H1 (cell line): ENCODE data around the gene ANP32B. TPM values are rescaled to one million over a fixed set of nuclear protein-coding genes. Genes with fewer than 3 reads are reported as not detected.

Experiments
- CTCF ChIA-PET: fragments of 300-600 bp; sonication (Branson Sonifier 250); formaldehyde crosslinking; loops from one replicate; lab custom pipeline; 2021; ENCODE audit not compliant: partially characterized antibody; lab: Charles Lee
- POLR2A ChIA-PET: fragments of 300-600 bp; sonication (Branson Sonifier 250); formaldehyde crosslinking; loops from one replicate; lab custom pipeline; 2021; ENCODE audit warnings: inconsistent platforms; ENCODE audit not compliant: partially characterized antibody; lab: Charles Lee
- DNase-seq, 2 experiments: peaks; one replicate each; pipeline versions ENCODE4 v3.0.0 to v3.0.0-alpha.2; 2010 to 2022; ENCODE audit warnings: low spot score in 2 of 2, low read depth in 1 of 2, mixed read lengths in 1 of 2
- FAIRE-seq: peaks from 2 replicates; lab custom pipeline; 2011; peaks lifted over from hg19 to GRCh38; lab: Jason Lieb, UNC
- H2AFZ ChIP-seq: 2 replicates; pipeline ENCODE4 v1.8.1; 2012; ENCODE audit warnings: low read length, inconsistent platforms
- H2AK5ac ChIP-seq: 2 replicates; pipeline ENCODE4 v1.6.1; 2013; ENCODE audit warnings: low read depth, low read length
- H2BK120ac ChIP-seq: replicated peaks from 2 replicates; pipeline ENCODE3; 2013; ENCODE audit warnings: low read depth, low read length, inconsistent platforms
- H2BK12ac ChIP-seq: 2 replicates; pipeline ENCODE4 v1.6.1; 2013; ENCODE audit warnings: low read depth, low read length
- H2BK15ac ChIP-seq: 2 replicates; pipeline ENCODE4 v1.6.1; 2013; ENCODE audit warnings: low read length
- H2BK20ac ChIP-seq: 2 replicates; pipeline ENCODE4 v1.6.1; 2013; ENCODE audit warnings: low read length
- H2BK5ac ChIP-seq: 2 replicates; pipeline ENCODE4 v1.6.1; 2013; ENCODE audit warnings: low read depth, low read length
- H3K14ac ChIP-seq: 2 replicates; pipeline ENCODE4 v1.6.1; 2013; ENCODE audit warnings: inconsistent platforms; ENCODE audit not compliant: insufficient read length
- H3K18ac ChIP-seq: 2 replicates; pipeline ENCODE4 v1.6.1; 2013; ENCODE audit warnings: low read length; ENCODE audit errors: extremely low read depth
- H3K23ac ChIP-seq: 2 replicates; pipeline ENCODE4 v1.6.1; 2013; ENCODE audit warnings: inconsistent platforms; ENCODE audit not compliant: insufficient read length
- H3K23me2 ChIP-seq: 2 replicates; pipeline ENCODE4 v1.6.1; 2013; ENCODE audit warnings: low read depth, low read length
- H3K27ac ChIP-seq: 2 replicates; pipeline ENCODE4 v1.6.1; 2011; ENCODE audit warnings: low read depth, low read length, inconsistent platforms
- H3K27me3 ChIP-seq, 4 experiments: replicated peaks in 1 of 4; 1 replicate in 1 of 4; 2 replicates in 3 of 4; pipeline versions ENCODE4 v1.6.1 to v1.8.1; 2011 to 2013; ENCODE audit warnings: low read length in 3 of 4, mild to moderate bottlenecking in 3 of 4, inconsistent platforms in 2 of 4, mixed read lengths in 2 of 4, moderate library complexity in 1 of 4; ENCODE audit not compliant: control insufficient read depth in 3 of 4, insufficient read depth in 3 of 4; ENCODE audit errors: extremely low read depth in 1 of 4
- H3K36me3 ChIP-seq, 4 experiments: 2 replicates each; pipeline versions ENCODE4 v1.6.1 to v1.8.1; 2011 to 2013; ENCODE audit warnings: mild to moderate bottlenecking in 4 of 4, low read length in 3 of 4, moderate library complexity in 2 of 4, control low read depth in 1 of 4, inconsistent platforms in 1 of 4; ENCODE audit not compliant: insufficient read depth in 4 of 4, control insufficient read depth in 2 of 4
- H3K4ac ChIP-seq: replicated peaks from 2 replicates; pipeline ENCODE3; 2013; ENCODE audit warnings: low read length, low read depth, mixed read lengths, inconsistent platforms; ENCODE audit not compliant: insufficient read length
- H3K4me1 ChIP-seq, 4 experiments: replicated peaks in 1 of 4; 1 replicate in 1 of 4; 2 replicates in 3 of 4; pipeline versions ENCODE4 v1.6.1 to v1.8.1; 2011 to 2013; ENCODE audit warnings: low read length in 3 of 4, inconsistent platforms in 2 of 4, mixed read lengths in 1 of 4; ENCODE audit not compliant: insufficient read depth in 4 of 4, control insufficient read depth in 3 of 4
- H3K4me2 ChIP-seq, 2 experiments: 2 replicates each; pipeline versions ENCODE4 v1.6.1 to v1.8.1; 2011 to 2013; ENCODE audit warnings: low read depth in 2 of 2, low read length in 2 of 2, control low read depth in 1 of 2, inconsistent platforms in 1 of 2, mild to moderate bottlenecking in 1 of 2; ENCODE audit not compliant: insufficient read depth in 1 of 2
- H3K4me3 ChIP-seq, 4 experiments: fragments of 200-600, 300-600 bp in 1 of 4; sonication (generic), shearing (Covaris generic), sonication (Bioruptor Twin) in 1 of 4; 2 replicates each; pipeline versions ENCODE4 v1.5.1 to v1.8.1; 2011 to 2016; ENCODE audit warnings: low read length in 4 of 4, low read depth in 3 of 4, control low read depth in 2 of 4, inconsistent platforms in 2 of 4, mild to moderate bottlenecking in 2 of 4, mixed read lengths in 1 of 4, moderate library complexity in 1 of 4; ENCODE audit not compliant: insufficient read depth in 2 of 4; ENCODE audit errors: extremely low read depth in 1 of 4
- H3K56ac ChIP-seq: replicated peaks from 2 replicates; pipeline ENCODE3; 2013; ENCODE audit warnings: low read depth, mild to moderate bottlenecking, mixed read lengths, low read length, inconsistent platforms; ENCODE audit not compliant: insufficient read length
- H3K79me1 ChIP-seq: 2 replicates; pipeline ENCODE4 v1.6.1; 2013; ENCODE audit warnings: low read depth, low read length, control low read depth
- H3K79me2 ChIP-seq, 2 experiments: 2 replicates each; pipeline versions ENCODE4 v1.6.1 to v1.8.1; 2012 to 2013; ENCODE audit warnings: low read length in 2 of 2, mild to moderate bottlenecking in 2 of 2, inconsistent platforms in 1 of 2; ENCODE audit not compliant: insufficient read depth in 2 of 2, control insufficient read depth in 1 of 2
- H3K9ac ChIP-seq, 4 experiments: replicated peaks in 1 of 4; 1 replicate in 1 of 4; 2 replicates in 3 of 4; pipeline versions ENCODE4 v1.6.1 to v1.8.1; 2011 to 2013; ENCODE audit warnings: low read depth in 3 of 4, low read length in 3 of 4, control low read depth in 2 of 4, mild to moderate bottlenecking in 2 of 4, moderate library complexity in 2 of 4, inconsistent platforms in 1 of 4; ENCODE audit errors: extremely low read depth in 1 of 4
- H3K9me3 ChIP-seq, 2 experiments: 2 replicates each; pipeline versions ENCODE4 v1.6.1 to v1.8.1; 2012 to 2013; ENCODE audit warnings: mild to moderate bottlenecking in 2 of 2, moderate library complexity in 2 of 2, control low read depth in 1 of 2, inconsistent platforms in 1 of 2, low read depth in 1 of 2, low read length in 1 of 2, mixed read lengths in 1 of 2; ENCODE audit not compliant: insufficient read depth in 2 of 2
- H4K20me1 ChIP-seq, 2 experiments: replicated peaks in 1 of 2; 2 replicates each; pipeline versions ENCODE3 to v1.8.1; 2011 to 2013; ENCODE audit warnings: inconsistent platforms in 2 of 2, low read length in 2 of 2, mild to moderate bottlenecking in 1 of 2; ENCODE audit not compliant: insufficient read depth in 2 of 2, control insufficient read depth in 1 of 2
- H4K5ac ChIP-seq: 2 replicates; pipeline ENCODE4 v1.6.1; 2013; ENCODE audit warnings: low read length, low read depth, mixed read lengths, inconsistent platforms; ENCODE audit not compliant: insufficient read length
- H4K8ac ChIP-seq: 2 replicates; pipeline ENCODE4 v1.8.0; 2013; ENCODE audit warnings: mild to moderate bottlenecking, moderate library complexity, low read length, inconsistent platforms; ENCODE audit not compliant: insufficient read depth; ENCODE audit errors: extremely low read depth
- H4K91ac ChIP-seq: replicated peaks from 2 replicates; pipeline ENCODE3; 2013; ENCODE audit warnings: low read length, mixed read lengths, inconsistent platforms; ENCODE audit not compliant: insufficient read length
- ASH2L ChIP-seq: fragments of 200-600, 300-600 bp; sonication (generic); IDR thresholded peaks from one replicate; pipeline ENCODE4 v1.7.1; 2017; ENCODE audit warnings: low read length
- EP300 ChIP-seq, 2 experiments: IDR thresholded peaks; 1 replicate in 1 of 2; 2 replicates in 1 of 2; pipeline ENCODE4 v1.6.1; 2011 to 2012; ENCODE audit warnings: low read depth in 2 of 2, low read length in 2 of 2, mild to moderate bottlenecking in 2 of 2, borderline replicate concordance in 1 of 2, inconsistent platforms in 1 of 2, moderate library complexity in 1 of 2
- GTF2F1 ChIP-seq: IDR thresholded peaks from 2 replicates; pipeline ENCODE4 v1.6.1; 2012; ENCODE audit warnings: low read depth, low read length, improper control_type of control experiment, borderline replicate concordance
- PHF8 ChIP-seq: fragments of 200-600 bp; sonication (generic); conservative IDR thresholded peaks from 2 replicates; pipeline ENCODE4 v1.7.1; 2012; ENCODE audit warnings: low read depth, mild to moderate bottlenecking, inconsistent platforms, low read length, moderate library complexity
- RAD21 ChIP-seq, 2 experiments: IDR thresholded peaks in 1 of 2; conservative IDR thresholded peaks in 1 of 2; 2 replicates each; pipeline ENCODE4 v1.6.1; 2011; ENCODE audit warnings: low read depth in 2 of 2, low read length in 2 of 2, improper control_type of control experiment in 1 of 2, inconsistent platforms in 1 of 2, mild to moderate bottlenecking in 1 of 2, moderate library complexity in 1 of 2
- SP2 ChIP-seq: IDR thresholded peaks from 2 replicates; pipeline ENCODE4 v1.6.1; 2012; ENCODE audit warnings: mild to moderate bottlenecking, low read length, inconsistent platforms
- TBP ChIP-seq: IDR thresholded peaks from 2 replicates; pipeline ENCODE4 v1.6.1; 2011; ENCODE audit warnings: low read depth, low read length, improper control_type of control experiment
- WGBS, 2 experiments: shearing (Covaris generic) in 1 of 2; methylation state at CpG; one replicate each; pipeline versions ENCODE4 v1.1.6 to v1.1.7; 2013 to 2015; ENCODE audit warnings: low lambda C conversion rate in 2 of 2, mixed read lengths in 2 of 2, inconsistent platforms in 1 of 2, low coverage in 1 of 2, missing lambda C conversion rate in 1 of 2; ENCODE audit not compliant: insufficient replicate concordance in 2 of 2, insufficient coverage in 1 of 2, insufficient read length in 1 of 2; ENCODE audit errors: extremely low coverage in 1 of 2, missing lambda C conversion rate in 1 of 2; 5-methylcytosine and 5-hydroxymethylcytosine counted together
- polyA plus RNA-seq, 7 experiments: library from polyadenylated mRNA; depleted of rRNA in 3 of 7; stranded (reverse) in 5 of 7; unstranded in 2 of 7; fragments of >200 nt in 5 of 7; fragments of 200-250 nt in 2 of 7; gene quantifications; 1 replicate in 5 of 7; 2 replicates in 1 of 7; 4 replicates in 1 of 7; pipeline versions ENCODE4 v1.2.1 to v1.2.3, GENCODE V29; 2011 to 2013; ENCODE audit warnings: missing spikeins in 2 of 7, mixed read lengths in 2 of 7
- total RNA-seq: library from RNA; stranded (reverse); fragmentation: NEBNext Ultra II Directional; extraction: Animal tissue kit (Norgen Biotek cat#: 25700); gene quantifications from 2 replicates; pipeline ENCODE4 v1.2.1, GENCODE V29; 2021
- TF ChIP-seq, protein P1 (sequence below), 3 experiments: IDR thresholded peaks; 1 replicate in 2 of 3; 2 replicates in 1 of 3; pipeline versions ENCODE4 v1.5.1 to v1.6.1; 2011; ENCODE audit warnings: low read length in 3 of 3, mild to moderate bottlenecking in 3 of 3, inconsistent platforms in 2 of 3, low read depth in 1 of 3, moderate library complexity in 1 of 3; ENCODE audit not compliant: insufficient read depth in 1 of 3; ENCODE audit errors: control extremely low read depth in 1 of 3

Gene ANP32B
- total and polyA plus RNA-seq, 2 of the 8 experiments (the other 6 are each of a cell fraction or from before 2014, with no cell fraction given): 7.6 to 88.1 TPM

DNA sequence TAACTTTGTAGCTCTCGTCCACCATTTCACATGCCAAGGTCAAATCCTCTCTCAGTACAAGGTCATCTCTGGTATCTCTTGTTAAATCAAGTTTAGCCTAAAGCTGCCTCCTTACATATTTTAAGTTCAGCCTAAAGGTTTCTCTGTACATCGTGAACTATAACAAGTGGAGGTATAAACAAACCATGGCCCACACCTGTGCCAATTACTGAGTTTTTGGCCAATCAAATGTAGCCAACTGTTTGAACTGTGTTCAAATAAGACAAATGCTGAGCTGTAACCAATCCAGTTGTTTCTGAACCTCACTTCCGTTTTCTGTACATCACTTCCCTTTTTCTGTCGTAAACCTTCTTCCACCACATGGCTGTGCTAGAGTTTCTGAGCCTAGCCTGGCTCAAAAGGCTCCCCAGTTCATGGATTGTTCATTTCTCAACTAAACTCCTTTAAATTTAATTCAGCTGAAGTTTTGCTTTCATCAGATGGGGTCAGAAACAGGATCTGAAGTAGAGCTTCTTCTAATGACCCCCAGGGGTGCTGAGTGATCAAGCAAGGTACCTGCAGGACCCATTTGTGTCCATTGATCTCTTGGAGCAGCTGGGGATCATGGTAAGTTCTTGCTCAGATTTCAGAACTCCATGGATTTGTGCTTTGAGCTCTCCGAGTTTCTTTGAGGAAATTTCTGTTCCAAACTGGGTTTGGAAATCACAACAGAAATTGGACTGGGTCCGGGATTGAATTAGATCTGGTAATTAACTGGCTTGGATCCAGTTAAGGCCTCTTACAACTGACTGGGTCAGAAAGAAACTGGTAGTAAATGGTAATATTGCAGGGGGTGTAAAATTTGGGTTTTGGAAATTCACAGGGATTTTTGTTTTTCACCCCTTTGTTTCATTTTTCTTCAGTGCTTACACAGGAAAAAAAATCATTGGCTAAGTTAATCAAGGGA is 62.4 kb downstream of the ANP32B start:
- H3K4me1 ChIP-seq: no peaks in the 10 kb centered on the region
- no peak overlapping the region for H2BK20ac ChIP-seq
- no peak overlapping the region for H3K4me3 ChIP-seq
- H4K8ac ChIP-seq: no peak overlapping the region
- POLR2A ChIA-PET: interaction anchor here (1.1 to 1.8 kb wide), 2 partner anchors 11 to 63 kb away, joined by 4 to 5 read pairs; partner anchors contain the start of genes ANP32B and NANS
- no peaks in the 10 kb centered on the region for H3K9me3 ChIP-seq
- no peak overlapping the region for H4K5ac ChIP-seq
- H3K14ac ChIP-seq: no peak overlapping the region
- H4K20me1 ChIP-seq: no peaks in the 10 kb centered on the region
- H2AK5ac ChIP-seq: no peak overlapping the region
- 0 out of 2 replicates have a peak overlapping the region, but pooled peaks have one; percentile 35 for H2AFZ ChIP-seq
- H3K27me3 ChIP-seq: no peaks in the 10 kb centered on the region; a peak in 2 of 7 replicates
- H2BK120ac ChIP-seq: no peak overlapping the region
- H3K23me2 ChIP-seq: no peaks in the 10 kb centered on the region
- H2BK5ac ChIP-seq: no peak overlapping the region
- H3K23ac ChIP-seq: no peak overlapping the region
- no peak overlapping the region for H3K4ac ChIP-seq
- CTCF ChIA-PET: interaction anchor here (0.5 to 4.0 kb wide), 10 partner anchors 9 to 189 kb away, joined by 3 to 25 read pairs (median 3); partner anchors contain the start of gene ANP32B
- no peak overlapping the region for H3K56ac ChIP-seq
- no peak overlapping the region for H3K4me2 ChIP-seq
- H3K36me3 ChIP-seq: no peaks in the 10 kb centered on the region
- WGBS, 2 experiments: 92% methylated on average over 6 of the region's 6 CpGs; no CpG with 5 or more reads in 1 of the 2 experiments
- H3K9ac ChIP-seq: no peak overlapping the region
- FAIRE-seq (no peak), DNase-seq (no peak)
- H3K79me1 ChIP-seq: no peaks in the 10 kb centered on the region
- H2BK12ac ChIP-seq: no peak overlapping the region
- H2BK15ac ChIP-seq: no peak overlapping the region
- no peak overlapping the region for H3K18ac ChIP-seq
- no peaks in the 10 kb centered on the region for H3K79me2 ChIP-seq
- H4K91ac ChIP-seq: no peak overlapping the region
- no peak overlapping the region for H3K27ac ChIP-seq
- TF ChIP-seq TBP (no peak), EP300 (IDR thresholded peaks at IDR 0.05; ENCODE audit: borderline replicate concordance in 1 of 2, low read depth in 2 of 2, low read length in 2 of 2) (no peak), PHF8 (no peak), ASH2L (no peak), GTF2F1 (no peak), RAD21 (IDR thresholded peaks at IDR 0.05 in 1 of 2, conservative IDR thresholded peaks at IDR 0.05 in 1 of 2; ENCODE audit: low read depth in 2 of 2, low read length in 2 of 2) (no peak), SP2 (no peak)
- TF ChIP-seq, protein P1, sequence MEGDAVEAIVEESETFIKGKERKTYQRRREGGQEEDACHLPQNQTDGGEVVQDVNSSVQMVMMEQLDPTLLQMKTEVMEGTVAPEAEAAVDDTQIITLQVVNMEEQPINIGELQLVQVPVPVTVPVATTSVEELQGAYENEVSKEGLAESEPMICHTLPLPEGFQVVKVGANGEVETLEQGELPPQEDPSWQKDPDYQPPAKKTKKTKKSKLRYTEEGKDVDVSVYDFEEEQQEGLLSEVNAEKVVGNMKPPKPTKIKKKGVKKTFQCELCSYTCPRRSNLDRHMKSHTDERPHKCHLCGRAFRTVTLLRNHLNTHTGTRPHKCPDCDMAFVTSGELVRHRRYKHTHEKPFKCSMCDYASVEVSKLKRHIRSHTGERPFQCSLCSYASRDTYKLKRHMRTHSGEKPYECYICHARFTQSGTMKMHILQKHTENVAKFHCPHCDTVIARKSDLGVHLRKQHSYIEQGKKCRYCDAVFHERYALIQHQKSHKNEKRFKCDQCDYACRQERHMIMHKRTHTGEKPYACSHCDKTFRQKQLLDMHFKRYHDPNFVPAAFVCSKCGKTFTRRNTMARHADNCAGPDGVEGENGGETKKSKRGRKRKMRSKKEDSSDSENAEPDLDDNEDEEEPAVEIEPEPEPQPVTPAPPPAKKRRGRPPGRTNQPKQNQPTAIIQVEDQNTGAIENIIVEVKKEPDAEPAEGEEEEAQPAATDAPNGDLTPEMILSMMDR (IDR thresholded peaks at IDR 0.05; ENCODE audit: control extremely low read depth in 1 of 3, insufficient read depth in 1 of 3, low read depth in 1 of 3, low read length in 3 of 3): no peak
